GM10248 (cell line): ENCODE results near the gene PEX5.

Source experiments
- CTCF ChIA-PET: fragments of 300-600 bp; sonication (Branson Sonifier 250); formaldehyde crosslinking; extraction: SDS; loops from one replicate; lab custom pipeline; 2021; ENCODE audit warnings: antibody characterized with exemption; lab: Yijun Ruan, JAX
- POLR2A ChIA-PET: fragments of 350-650 bp; sonication (Branson Sonifier 250); formaldehyde crosslinking; extraction: SDS; loops from one replicate; lab custom pipeline; 2020; ENCODE audit warnings: antibody characterized with exemption; lab: Yijun Ruan, JAX
- DNase-seq: peaks from one replicate; pipeline ENCODE4 v3.0.0; 2012; ENCODE audit errors: extremely low spot score
- TF ChIP-seq, protein P1 (sequence below): IDR thresholded peaks from 2 replicates; pipeline ENCODE4 v1.5.1; 2012; ENCODE audit warnings: mild to moderate bottlenecking, low read depth; ENCODE audit errors: extremely low read depth, missing control alignments, control extremely low read depth

Gene PEX5

DNA sequence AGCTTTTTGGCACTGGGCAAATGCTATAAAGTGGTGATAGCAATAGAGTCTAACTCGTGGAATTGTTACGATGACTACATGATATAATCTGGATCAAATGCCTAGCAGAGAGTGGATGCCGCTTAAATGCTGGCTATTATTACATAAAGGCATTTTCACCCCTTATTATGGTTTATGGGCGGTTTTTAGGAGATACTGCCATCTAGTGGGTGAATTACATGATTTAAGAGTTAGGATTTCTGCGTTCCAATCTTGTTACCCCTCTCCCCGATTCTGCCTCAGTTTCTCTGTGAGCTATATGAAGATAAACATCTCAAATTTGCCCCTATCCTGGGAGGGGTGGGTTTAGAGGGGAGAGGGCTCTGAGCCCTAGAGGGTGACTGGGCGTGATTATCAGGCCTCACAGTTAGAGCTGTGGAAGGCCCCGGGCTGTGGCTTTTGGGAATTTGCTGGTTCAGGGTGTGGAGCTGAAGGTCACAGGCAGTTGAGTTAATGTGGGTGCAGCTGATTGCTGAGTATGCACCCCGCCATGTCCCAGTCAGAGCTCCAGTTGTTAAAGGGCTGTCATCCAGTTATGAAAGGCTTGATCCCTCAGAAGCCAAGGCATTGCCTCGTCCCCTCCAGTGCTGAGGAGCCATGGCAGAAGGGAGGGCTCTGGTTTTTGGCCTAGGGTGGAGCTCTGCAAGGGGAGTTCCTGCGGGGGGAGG lies 44.9 kb upstream of the PEX5 start:
- CTCF ChIA-PET = interaction anchor here (0.7 to 2.7 kb wide), 14 partner anchors 9 to 220 kb away, joined by 3 to 17 read pairs (median 4); partner anchors contain the start of gene C1RL
- TF ChIP-seq, protein P1, sequence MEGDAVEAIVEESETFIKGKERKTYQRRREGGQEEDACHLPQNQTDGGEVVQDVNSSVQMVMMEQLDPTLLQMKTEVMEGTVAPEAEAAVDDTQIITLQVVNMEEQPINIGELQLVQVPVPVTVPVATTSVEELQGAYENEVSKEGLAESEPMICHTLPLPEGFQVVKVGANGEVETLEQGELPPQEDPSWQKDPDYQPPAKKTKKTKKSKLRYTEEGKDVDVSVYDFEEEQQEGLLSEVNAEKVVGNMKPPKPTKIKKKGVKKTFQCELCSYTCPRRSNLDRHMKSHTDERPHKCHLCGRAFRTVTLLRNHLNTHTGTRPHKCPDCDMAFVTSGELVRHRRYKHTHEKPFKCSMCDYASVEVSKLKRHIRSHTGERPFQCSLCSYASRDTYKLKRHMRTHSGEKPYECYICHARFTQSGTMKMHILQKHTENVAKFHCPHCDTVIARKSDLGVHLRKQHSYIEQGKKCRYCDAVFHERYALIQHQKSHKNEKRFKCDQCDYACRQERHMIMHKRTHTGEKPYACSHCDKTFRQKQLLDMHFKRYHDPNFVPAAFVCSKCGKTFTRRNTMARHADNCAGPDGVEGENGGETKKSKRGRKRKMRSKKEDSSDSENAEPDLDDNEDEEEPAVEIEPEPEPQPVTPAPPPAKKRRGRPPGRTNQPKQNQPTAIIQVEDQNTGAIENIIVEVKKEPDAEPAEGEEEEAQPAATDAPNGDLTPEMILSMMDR = no peak
- peak; percentile 51 for DNase-seq
- POLR2A ChIA-PET = no interaction called here

DNA sequence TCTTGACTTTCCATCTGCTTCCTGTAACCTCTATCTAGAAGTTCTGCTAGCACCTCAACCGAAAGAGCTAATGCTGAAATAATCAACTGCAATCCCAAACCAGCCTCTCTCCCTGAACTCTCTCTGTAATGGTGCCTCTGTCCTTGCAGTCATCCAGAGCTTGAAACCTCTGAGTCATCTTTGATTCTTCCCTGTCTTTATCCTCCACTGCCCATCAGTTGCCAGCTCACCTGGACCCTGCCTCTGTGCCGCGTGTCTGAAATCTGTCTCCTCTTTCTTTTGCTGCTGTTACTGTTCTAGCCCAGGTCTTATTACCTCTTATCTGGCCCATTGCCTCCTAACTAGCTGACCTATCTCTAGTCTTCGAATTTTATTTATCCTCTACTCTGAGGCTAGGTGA lies 43.8 kb upstream of the PEX5 start:
- POLR2A ChIA-PET = interaction anchor here (0.6 kb wide), 1 partner anchor 76 kb away, joined by 3 read pairs; no protein-coding TSS in a partner anchor
- CTCF ChIA-PET = interaction anchor here (0.7 to 2.7 kb wide), 10 partner anchors 8 to 221 kb away, joined by 3 to 17 read pairs (median 4); partner anchors contain the start of gene C1RL
- DNase-seq = no peak
- TF ChIP-seq, protein P1 = no peak

DNA sequence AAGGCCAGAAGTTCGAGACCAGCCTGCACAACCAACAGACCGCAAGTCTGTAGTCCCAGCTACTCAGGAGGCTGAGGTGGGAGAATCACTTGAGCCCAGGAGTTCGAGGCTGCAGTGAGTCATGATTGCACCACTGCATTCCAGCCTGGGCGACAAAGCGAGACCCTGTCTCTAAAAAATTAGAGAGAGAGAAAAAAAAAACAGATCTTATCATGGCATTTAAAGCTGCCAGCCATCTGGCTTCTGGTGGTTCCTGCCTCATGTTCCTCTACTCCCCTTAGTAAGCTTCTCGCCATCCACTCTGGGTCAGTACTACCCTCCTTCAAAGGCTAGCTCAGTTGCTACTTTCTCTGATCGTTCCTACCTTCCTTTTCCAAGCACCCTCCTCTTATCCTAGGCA lies 43.3 kb upstream of the PEX5 start:
- TF ChIP-seq, protein P1 = no peak
- no peak for DNase-seq
- ChIA-PET CTCF (interaction anchor here (1.1 to 2.6 kb wide), 6 partner anchors 9 to 222 kb away, joined by 3 to 17 read pairs (median 4); no protein-coding TSS in a partner anchor), POLR2A (no interaction called here)

DNA sequence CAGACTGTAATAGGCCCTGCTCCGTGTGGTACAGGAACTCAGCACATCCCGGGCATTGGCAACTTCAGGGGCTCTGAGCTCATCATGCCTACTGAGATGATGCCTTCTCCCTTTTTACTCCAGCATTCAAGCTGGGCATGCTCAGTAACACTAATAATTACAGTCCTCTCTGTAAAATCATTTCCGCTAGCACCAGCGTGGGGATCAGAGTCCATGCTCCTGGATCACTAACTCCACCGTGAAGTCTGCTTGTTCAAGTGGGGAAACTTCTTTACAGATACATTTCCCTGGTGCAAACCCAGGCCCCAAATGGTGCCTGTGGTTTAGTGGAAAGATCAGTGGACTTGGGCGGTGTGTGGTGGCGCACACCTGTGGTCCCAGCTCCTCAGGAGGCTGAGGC lies 42.6 kb upstream of the PEX5 start:
- CTCF ChIA-PET = interaction anchor here (0.5 to 1.7 kb wide), 2 partner anchors 34 to 394 kb away, joined by 3 to 5 read pairs; partner anchors contain the start of gene MLF2
- POLR2A ChIA-PET = no interaction called here
- no peak for DNase-seq
- TF ChIP-seq, protein P1 = no peak

- TF ChIP-seq, protein P1 = no peak
- CTCF ChIA-PET = interaction anchor here (0.8 to 1.4 kb wide), 3 partner anchors 8 to 42 kb away, joined by 3 read pairs; no protein-coding TSS in a partner anchor
- DNase-seq = no peak
- POLR2A ChIA-PET = no interaction called here
Observed at GRCh38 chr12:7150356-7150755, 39.1 kb upstream of the PEX5 start.

DNA sequence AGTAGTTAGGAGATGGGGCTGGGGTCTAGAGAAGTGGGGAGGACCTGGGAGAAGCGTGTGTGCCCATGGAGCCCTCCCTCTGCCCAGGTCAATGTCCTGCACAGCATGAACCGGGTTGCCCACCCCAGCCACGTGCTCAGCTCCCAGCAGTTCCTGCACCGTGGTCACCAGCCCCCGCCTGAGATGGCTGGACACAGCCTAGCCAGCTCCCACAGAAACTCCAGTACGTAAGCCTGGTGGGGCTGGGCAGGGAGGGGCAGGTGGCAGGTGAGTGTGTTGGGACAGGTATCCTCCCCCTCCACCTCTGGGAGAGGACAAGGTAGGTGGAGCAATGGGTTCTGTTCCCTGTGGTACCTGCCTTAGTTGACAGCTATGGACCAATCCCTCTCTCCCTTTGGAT lies 38.6 kb upstream of the PEX5 start:
- POLR2A ChIA-PET = no interaction called here
- CTCF ChIA-PET = interaction anchor here (0.8 to 1.4 kb wide), 3 partner anchors 9 to 43 kb away, joined by 3 read pairs; no protein-coding TSS in a partner anchor
- TF ChIP-seq, protein P1 = no peak
- no peak for DNase-seq
